GM21390 (cell line): ENCODE data around the gene HMCES.
"Not testable (repeated sequence)": the region's sequence is repeated elsewhere in the genome, so short reads cannot be mapped to it uniquely, and the experiment has no call there.

Source experiments
- ATAC-seq: cut with Tn5 transposase; IDR thresholded peaks from one replicate; pipeline ENCODE4 v1.9.1; 2021; ENCODE audit not compliant: unreplicated experiment

The HMCES gene

GRCh38 chr3:129318921-129319320 lies 40.3 kb downstream of the HMCES start:
- no peak for ATAC-seq

- no peak for ATAC-seq
Observed at GRCh38 chr3:129320261-129320660, 41.6 kb downstream of the HMCES start.

DNA sequence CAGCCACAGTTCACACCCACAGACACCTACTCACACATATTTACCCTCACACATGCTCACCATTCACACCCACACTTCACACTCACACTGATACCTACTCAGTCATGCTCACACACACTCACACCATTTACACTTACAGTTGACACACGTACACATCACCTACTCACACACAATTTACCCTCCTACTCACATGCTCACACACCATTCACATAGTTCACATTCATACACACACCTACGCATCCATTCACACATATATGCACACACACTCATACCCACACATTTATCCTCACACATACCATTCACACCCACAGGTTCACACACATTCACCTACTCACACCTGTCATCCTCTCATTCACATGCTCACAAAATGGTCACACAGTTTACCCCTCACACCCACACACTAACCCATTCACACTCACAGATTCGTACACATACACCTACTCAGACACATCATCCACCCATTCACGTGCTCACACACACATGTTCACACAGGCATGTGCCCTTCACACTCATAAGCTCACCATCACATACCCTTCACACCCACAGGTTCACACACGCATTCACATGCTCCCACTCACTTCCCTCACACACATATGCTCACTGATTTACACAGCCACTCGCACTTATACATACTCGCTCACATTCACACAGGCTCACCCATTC lies 42.3 kb downstream of the HMCES start:
- ATAC-seq = no peak

GRCh38 chr3:129321887-129322286 lies 43.2 kb downstream of the HMCES start:
- no peak for ATAC-seq

DNA sequence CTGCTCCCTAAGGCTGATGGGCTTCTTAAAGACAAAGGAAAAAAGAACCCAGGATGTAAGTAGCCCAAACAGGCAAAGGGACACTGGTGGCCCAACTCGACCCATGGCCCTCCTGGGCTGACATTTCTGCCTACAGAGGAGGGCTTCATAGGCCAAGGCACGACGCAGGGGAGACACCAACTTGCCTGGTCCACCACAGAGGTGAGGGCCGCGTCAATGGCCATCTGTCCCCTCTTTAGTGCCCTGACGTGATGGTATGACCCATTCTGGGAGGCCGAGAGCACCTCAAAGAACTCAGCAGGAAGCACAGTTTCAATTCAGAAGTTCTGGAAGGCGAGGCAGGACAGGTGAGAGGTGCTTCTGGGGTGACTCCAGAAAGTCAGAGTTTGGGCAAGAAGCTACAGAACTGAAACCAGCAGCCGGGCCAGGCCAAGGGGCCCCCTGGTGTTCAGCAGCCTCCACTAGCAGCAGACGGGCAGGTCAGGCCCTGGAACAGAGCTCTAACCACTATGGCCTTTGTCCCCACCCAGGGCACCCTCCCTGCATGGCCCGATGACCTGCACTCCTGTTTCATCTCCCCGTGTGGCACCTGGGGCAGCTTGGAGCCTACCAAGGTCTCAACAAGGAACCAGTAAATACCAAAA lies 45.1 kb downstream of the HMCES start:
- ATAC-seq = no peak

DNA sequence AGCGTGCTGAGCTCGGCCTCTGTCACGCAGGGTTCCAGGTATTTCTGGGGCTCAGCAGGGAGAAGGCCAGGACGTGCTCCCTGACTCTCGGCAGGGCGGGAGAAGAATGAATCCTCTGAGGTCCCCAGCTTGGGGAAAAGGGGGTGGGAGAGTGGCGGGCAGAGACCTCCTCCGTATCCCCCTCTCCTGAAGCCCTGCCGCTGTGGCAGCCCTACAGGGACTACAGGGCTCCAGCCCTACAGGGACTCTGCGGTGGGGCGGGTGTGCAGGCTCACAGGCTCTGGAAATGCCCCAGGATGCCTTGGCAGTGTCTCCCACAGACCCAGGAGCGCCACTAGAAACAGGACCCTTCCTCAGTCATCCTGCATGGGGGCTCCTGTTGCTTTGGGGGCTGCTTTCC lies 46.2 kb downstream of the HMCES start:
- ATAC-seq = no peak

DNA sequence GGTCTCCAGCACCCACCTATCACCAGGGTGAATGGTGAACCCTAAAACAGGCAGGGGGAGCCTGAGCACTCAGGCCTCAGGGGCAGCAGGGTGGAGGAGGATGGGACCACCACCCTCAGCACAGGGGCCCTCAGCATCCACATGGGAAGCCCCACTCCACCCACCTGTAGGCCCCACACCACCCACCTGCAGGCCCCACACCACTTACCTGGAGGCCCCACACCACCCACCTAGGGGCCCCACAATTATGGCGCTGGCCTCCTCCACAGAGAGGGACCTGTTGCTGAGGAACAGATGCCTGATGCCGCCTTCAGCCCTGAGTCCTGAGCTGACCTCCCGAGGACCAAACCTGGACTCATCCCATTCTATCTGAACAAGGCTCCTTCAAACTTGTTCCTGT lies 46.7 kb downstream of the HMCES start:
- ATAC-seq = no peak

DNA sequence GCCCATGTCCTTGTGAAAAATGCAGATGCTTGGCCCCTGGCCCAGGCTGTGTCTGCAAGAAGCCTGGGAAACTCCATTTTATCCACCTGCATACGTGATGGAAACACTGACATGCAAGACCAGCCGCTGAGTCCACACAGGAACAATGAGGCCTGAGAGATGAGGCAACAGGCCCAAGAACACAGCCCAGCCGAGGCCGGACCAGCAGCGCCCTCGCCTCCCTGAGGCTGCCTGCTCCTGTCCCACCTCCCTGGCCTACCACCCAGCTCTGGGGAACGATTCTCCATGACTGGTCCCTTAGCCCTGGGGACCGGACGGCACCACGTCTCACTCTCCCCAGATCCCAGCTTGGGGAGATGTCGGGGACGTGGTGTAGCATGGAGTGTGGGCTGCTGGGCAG lies 47.5 kb downstream of the HMCES start:
- ATAC-seq = no peak

- ATAC-seq = no peak
Observed at GRCh38 chr3:129326595-129326994, 47.9 kb downstream of the HMCES start.

GRCh38 chr3:129327510-129327909 lies 48.8 kb downstream of the HMCES start:
- ATAC-seq = no peak

GRCh38 chr3:129329858-129330257 lies 51.2 kb downstream of the HMCES start:
- no peak for ATAC-seq

DNA sequence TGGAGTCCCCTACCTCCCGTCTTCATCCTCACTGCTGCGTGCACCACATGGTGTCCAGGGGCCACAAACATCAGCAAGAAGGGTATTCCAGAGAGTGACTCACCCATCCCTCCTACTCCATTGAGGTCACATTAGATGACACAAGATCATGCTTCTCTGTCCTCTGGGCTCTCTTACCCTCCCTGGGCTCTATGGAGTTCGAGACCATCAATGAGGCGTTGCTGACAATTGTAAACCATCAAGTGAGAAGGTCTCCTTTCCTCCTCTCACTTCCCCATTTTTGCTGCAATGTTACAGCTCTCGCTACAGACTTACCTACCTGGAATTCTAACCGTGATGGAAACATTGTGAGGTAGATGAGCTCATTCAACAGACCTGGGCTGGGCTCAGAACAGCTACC lies 51.7 kb downstream of the HMCES start:
- ATAC-seq = no peak

GRCh38 chr3:129333891-129334290 lies 55.2 kb downstream of the HMCES start:
- ATAC-seq = no peak

- no peak for ATAC-seq
Observed at GRCh38 chr3:129336093-129336706, 57.5 kb downstream of the HMCES start.

GRCh38 chr3:129337719-129338118 lies 59.0 kb downstream of the HMCES start:
- ATAC-seq = not testable (repeated sequence)

DNA sequence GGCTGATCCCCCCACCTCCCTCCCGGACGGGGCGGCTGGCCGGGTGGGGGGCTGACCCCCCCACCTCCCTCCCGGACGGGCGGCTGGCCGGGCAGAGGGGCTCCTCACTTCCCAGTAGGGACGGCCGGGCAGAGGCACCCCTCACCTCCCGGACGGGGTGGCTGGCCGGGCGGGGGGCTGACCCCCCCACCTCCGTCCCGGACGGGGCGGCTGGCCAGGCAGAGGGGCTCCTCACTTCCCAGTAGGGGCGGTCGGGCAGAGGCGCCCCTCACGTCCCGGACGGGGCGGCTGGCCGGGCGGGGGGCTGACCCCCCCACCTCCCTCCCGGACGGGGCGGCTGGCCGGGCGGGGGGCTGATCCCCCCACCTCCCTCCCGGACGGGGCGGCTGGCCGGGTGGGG lies 60.5 kb downstream of the HMCES start:
- ATAC-seq = not testable (repeated sequence)

DNA sequence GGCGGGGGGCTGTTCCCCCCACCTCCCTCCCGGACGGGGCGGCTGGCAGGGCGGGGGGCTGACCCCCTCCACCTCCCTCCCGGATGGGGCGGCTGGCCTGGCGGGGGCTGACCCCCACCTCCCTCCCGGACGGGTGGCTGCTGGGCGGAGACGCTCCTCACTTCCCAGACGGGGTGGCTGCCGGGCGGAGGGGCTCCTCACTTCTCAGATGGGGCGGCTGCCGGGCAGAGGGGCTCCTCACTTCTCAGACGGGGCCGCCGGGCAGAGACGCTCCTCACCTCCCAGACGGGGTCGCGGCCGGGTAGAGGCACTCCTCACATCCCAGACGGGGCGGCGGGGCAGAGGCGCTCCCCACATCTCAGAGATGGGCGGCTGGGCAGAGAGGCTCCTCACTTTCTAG lies 61.2 kb downstream of the HMCES start:
- ATAC-seq = not testable (repeated sequence)

GRCh38 chr3:129341331-129342141 lies 62.9 kb downstream of the HMCES start:
- no peak for ATAC-seq

DNA sequence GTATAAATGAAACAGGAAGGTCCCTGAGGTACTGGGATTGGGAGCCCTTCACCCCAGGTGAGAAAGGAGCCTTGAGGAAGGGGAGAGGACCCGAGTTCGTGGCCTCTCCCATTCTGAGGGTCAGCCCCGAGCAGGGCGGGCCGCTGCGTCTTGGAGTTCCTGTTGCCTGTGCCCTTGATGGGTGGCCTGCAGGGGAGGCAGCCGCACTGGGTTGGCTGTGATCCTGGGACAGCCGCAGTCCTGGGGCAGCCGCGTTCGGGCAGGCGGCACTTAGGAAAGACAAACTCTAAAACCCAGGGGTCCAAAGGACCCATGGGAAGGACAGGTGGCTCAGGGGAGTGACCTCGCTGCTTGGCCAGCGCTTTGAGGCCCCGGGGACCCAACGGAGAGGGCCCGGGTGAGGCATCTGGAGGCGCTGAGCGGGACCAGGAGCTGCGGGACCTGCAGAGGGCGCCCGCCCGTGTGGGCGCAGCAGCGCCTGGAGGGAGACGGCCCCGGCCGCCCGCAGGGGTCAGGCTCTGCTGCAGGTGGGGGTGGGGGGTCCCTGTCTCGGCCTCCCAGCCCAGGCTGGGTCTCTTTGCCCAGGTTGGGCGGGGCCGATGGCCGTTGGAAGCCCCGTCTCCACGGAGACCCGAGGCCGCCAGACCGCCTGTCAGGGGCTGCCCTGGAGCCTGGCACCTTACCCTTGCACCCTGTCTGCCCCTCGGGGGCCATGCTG lies 65.1 kb downstream of the HMCES start:
- ATAC-seq = no peak

- ATAC-seq = no peak
Observed at GRCh38 chr3:129344540-129345220, 66.0 kb downstream of the HMCES start.
